Regular cardiac myocyte (primary cell): ENCODE data around the gene NXPE3. TPM values are rescaled to one million over a fixed set of nuclear protein-coding genes. Genes with fewer than 3 reads are reported as not detected.

Source experiments
- total RNA-seq: library from RNA; depleted of rRNA; stranded (reverse); fragments of >200 nt; gene quantifications from 2 replicates; pipeline ENCODE4 v1.2.3, GENCODE V29; 2014

The NXPE3 gene
- 25.1 and 30.9 TPM in 2 replicates for total RNA-seq

DNA sequence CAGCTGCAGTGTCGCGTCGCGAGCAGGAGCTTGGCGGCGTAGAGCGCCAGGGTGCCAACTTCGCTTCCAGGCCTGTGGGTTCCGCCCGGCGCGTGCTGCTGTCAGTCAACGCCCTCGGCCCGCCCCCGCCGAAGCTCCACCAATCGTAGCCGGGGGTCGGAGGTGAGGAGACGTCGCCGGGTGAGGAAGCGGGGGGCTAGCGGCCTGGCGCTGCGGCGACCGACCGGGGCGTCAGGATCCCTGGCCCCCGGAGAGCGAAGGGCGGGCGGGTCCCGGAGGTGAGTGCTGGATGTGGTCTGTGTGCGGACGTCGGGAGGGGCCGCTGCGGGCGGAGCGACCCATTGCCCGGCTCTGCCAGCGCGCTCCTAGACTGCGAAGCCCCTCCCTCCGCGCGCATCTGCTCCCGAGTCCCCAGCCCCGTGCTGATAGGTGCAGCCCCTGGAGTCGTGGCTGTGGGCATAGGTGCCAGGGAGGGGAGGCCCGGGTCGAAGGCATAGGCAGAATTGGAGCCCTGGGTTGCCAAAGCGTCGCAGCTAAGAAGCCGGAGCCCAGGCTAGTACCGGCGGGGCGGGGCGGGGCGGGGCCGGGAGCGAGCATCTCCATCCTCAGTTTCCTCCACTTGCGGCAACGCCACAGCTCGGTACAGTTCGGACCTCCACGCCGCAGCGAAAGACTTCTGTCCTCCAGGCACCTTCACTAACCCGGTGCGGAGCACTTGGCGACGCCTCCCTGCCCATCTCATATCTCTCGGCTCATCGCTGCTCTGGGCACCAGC lies at the start of gene NXPE3:
NXPE3 (plus strand) TSS at position 165 of the 775 bp plus-strand sequence. CDS start 6,386 bp downstream, outside the sequence.

GRCh38 chr3:101848754-101849713 lies 70.0 kb downstream of the NXPE3 start, which contains the start of gene NFKBIZ:
Gene NFKBIZ, plus strand, starts transcription at chr3:101849514. Its CDS starts 115 bp downstream, at chr3:101849629.

Other genes with a start within 250 kb of the NXPE3 start
- gene TRMT10C, start 217.3 kb upstream of the NXPE3 start, total RNA-seq = 26.2 and 32.2 TPM in 2 replicates
- 101 and 115 TPM in 2 replicates for gene PCNP, start 205.0 kb upstream of the NXPE3 start, total RNA-seq
- 25.9 and 26.8 TPM in 2 replicates for gene ZBTB11, start 102.1 kb upstream of the NXPE3 start, total RNA-seq
- 1,792 and 2,222 TPM in 2 replicates for gene RPL24, start 92.5 kb upstream of the NXPE3 start, total RNA-seq
- gene CEP97, start 54.6 kb upstream of the NXPE3 start, total RNA-seq = 11.6 and 21.5 TPM in 2 replicates
- 82.2 and 164 TPM in 2 replicates for gene NFKBIZ, start 70.3 kb downstream of the NXPE3 start, total RNA-seq